Liver (tissue), 9 donors: ENCODE results near the gene ELOB. TPM values are rescaled to one million over a fixed set of nuclear protein-coding genes. Genes with fewer than 3 reads are reported as not detected.

Experiments
- DNase-seq: peaks from one replicate; pipeline ENCODE4 v3.0.0-alpha.2; 2017; ENCODE audit warnings: low spot score
- H3K27ac ChIP-seq, 2 donors: one replicate each; pipeline ENCODE4 v1.7.0; 2013; ENCODE audit warnings: inconsistent platforms in 2 of 2, low read length in 2 of 2, control low read depth in 1 of 2, low read depth in 1 of 2, mild to moderate bottlenecking in 1 of 2
- H3K27me3 ChIP-seq, 4 donors: one replicate each; pipeline versions ENCODE4 v1.6.1 to v1.7.0; 2013; ENCODE audit warnings: low read length in 3 of 4, inconsistent platforms in 1 of 4, mild to moderate bottlenecking in 1 of 4, moderate library complexity in 1 of 4; ENCODE audit not compliant: control insufficient read depth in 4 of 4, insufficient read depth in 4 of 4
- H3K36me3 ChIP-seq, 4 donors: one replicate each; pipeline versions ENCODE4 v1.6.1 to v1.7.0; 2013; ENCODE audit warnings: low read length in 3 of 4, mild to moderate bottlenecking in 3 of 4, low read depth in 1 of 4, moderate library complexity in 1 of 4; ENCODE audit not compliant: control insufficient read depth in 4 of 4, insufficient read depth in 3 of 4
- H3K4me1 ChIP-seq, 4 donors: one replicate each; pipeline versions ENCODE4 v1.6.1 to v1.7.0; 2013; ENCODE audit warnings: low read length in 3 of 4, mild to moderate bottlenecking in 3 of 4, moderate library complexity in 1 of 4; ENCODE audit not compliant: control insufficient read depth in 4 of 4, insufficient read depth in 4 of 4
- H3K4me3 ChIP-seq, 3 donors: one replicate each; pipeline versions ENCODE4 v1.6.1 to v1.7.0; 2013; ENCODE audit warnings: low read length in 3 of 3, control low read depth in 1 of 3, low read depth in 1 of 3, mild to moderate bottlenecking in 1 of 3
- H3K9ac ChIP-seq, 2 donors: one replicate each; pipeline ENCODE4 v1.7.0; 2013; ENCODE audit warnings: low read length in 2 of 2, mild to moderate bottlenecking in 2 of 2, moderate library complexity in 2 of 2, control low read depth in 1 of 2, low read depth in 1 of 2
- H3K9me3 ChIP-seq, 4 donors: one replicate each; pipeline versions ENCODE4 v1.6.1 to v1.7.0; 2013; ENCODE audit warnings: low read length in 3 of 4; ENCODE audit not compliant: control insufficient read depth in 4 of 4
- EGR1 ChIP-seq, 2 donors: IDR thresholded peaks; 2 replicates each; pipeline ENCODE4 v1.6.1; 2016 to 2018; ENCODE audit warnings: antibody characterized with exemption in 2 of 2, low read depth in 2 of 2
- FOXA1 ChIP-seq: IDR thresholded peaks from 2 replicates; pipeline ENCODE4 v1.6.1; 2016; ENCODE audit warnings: antibody characterized with exemption
- FOXA2 ChIP-seq: IDR thresholded peaks from 2 replicates; pipeline ENCODE4 v1.6.1; 2016; ENCODE audit warnings: antibody characterized with exemption
- GABPA ChIP-seq, 2 donors: IDR thresholded peaks in 1 of 2; conservative IDR thresholded peaks in 1 of 2; 2 replicates each; pipeline ENCODE4 v1.6.1; 2016; ENCODE audit warnings: antibody characterized with exemption in 2 of 2, mild to moderate bottlenecking in 1 of 2, moderate library complexity in 1 of 2
- HNF4A ChIP-seq, 2 donors: conservative IDR thresholded peaks; 2 replicates each; pipeline ENCODE4 v1.6.1; 2016; ENCODE audit warnings: antibody characterized with exemption in 2 of 2, mild to moderate bottlenecking in 2 of 2
- HNF4G ChIP-seq: IDR thresholded peaks from 2 replicates; pipeline ENCODE4 v1.6.1; 2016; ENCODE audit warnings: antibody characterized with exemption
- JUND ChIP-seq, 2 donors: IDR thresholded peaks; 2 replicates each; pipeline ENCODE4 v1.6.1; 2016; ENCODE audit warnings: antibody characterized with exemption in 2 of 2
- NR2F2 ChIP-seq: IDR thresholded peaks from 2 replicates; pipeline ENCODE4 v1.6.1; 2016; ENCODE audit warnings: antibody characterized with exemption
- RAD21 ChIP-seq, 2 donors: IDR thresholded peaks; 2 replicates each; pipeline ENCODE4 v1.6.1; 2016; ENCODE audit warnings: antibody characterized with exemption in 2 of 2, mild to moderate bottlenecking in 2 of 2
- RXRA ChIP-seq, 2 donors: IDR thresholded peaks; 2 replicates each; pipeline ENCODE4 v1.6.1; 2017 to 2018; ENCODE audit warnings: antibody characterized with exemption in 2 of 2, mild to moderate bottlenecking in 1 of 2
- SP1 ChIP-seq: IDR thresholded peaks from 2 replicates; pipeline ENCODE4 v1.6.1; 2018; ENCODE audit warnings: antibody characterized with exemption, mild to moderate bottlenecking
- TAF1 ChIP-seq: conservative IDR thresholded peaks from 2 replicates; pipeline ENCODE4 v1.6.1; 2016; ENCODE audit warnings: antibody characterized with exemption, mild to moderate bottlenecking
- WGBS: extraction: QIAGEN DNeasy Blood & Tissue Kit; methylation state at CpG from one replicate; pipeline ENCODE4 v1.1.7; 2013; 5-methylcytosine and 5-hydroxymethylcytosine counted together
- polyA plus RNA-seq, 2 donors: library from polyadenylated mRNA; stranded (reverse) in 1 of 2; unstranded in 1 of 2; fragments of 200-250 nt in 1 of 2; fragments of >200 nt in 1 of 2; fragmentation: Nextera tagmentation in 1 of 2; extraction: Ambion mirVana in 1 of 2; gene quantifications; one replicate each; pipeline versions ENCODE4 v1.2.1 to v1.2.3, GENCODE V29; 2013 to 2015
- total RNA-seq, 2 donors: library from RNA; depleted of rRNA; stranded (reverse); fragments of >200 nt; gene quantifications; one replicate each; pipeline ENCODE4 v1.2.3, GENCODE V29; 2014
- TF ChIP-seq, protein P1 (sequence below): IDR thresholded peaks from 2 replicates; pipeline ENCODE4 v1.6.1; 2016; ENCODE audit warnings: antibody characterized with exemption
- TF ChIP-seq, protein P2 (sequence below): fragments of 150-350 bp; IDR thresholded peaks from 2 replicates; pipeline ENCODE4 v1.5.1; 2017; ENCODE audit warnings: improper control_type of control experiment, low read depth, low read length; ENCODE audit not compliant: missing input control
- TF ChIP-seq, protein P3 (sequence below): IDR thresholded peaks from 2 replicates; pipeline ENCODE4 v1.6.1; 2016; ENCODE audit warnings: antibody characterized with exemption
- TF ChIP-seq, protein P4 (sequence below): IDR thresholded peaks from 2 replicates; pipeline ENCODE4 v1.6.1; 2016; ENCODE audit warnings: antibody characterized with exemption
- TF ChIP-seq, protein P5 (sequence below): IDR thresholded peaks from 2 replicates; pipeline ENCODE4 v1.6.1; 2016; ENCODE audit warnings: antibody characterized with exemption, mild to moderate bottlenecking
- donor health status: healthy.
- donor health status: healthy.
- donor health status: healthy.
- donor health status: healthy.
- donor health status: healthy.

The ELOB gene
- total and polyA plus RNA-seq, 4 donors = 114 to 395 (median 313) TPM

DNA sequence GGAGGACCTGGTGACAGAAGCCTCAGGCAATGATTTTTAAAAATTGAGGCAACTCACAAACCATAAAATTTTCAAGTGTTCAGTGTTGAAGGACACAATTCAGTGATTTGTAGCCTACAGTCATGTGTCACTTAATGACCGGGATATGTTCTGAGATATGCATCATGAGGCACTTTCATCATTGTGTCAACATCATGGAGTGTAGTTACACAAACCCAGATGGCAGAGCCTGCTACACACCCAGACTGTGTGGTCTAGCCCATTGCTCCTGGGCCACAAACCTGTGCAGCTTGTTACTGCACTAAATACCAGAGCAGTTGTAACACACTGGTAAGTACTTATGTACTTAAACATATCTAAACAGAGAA lies 22.8 kb upstream of the ELOB start:
- TF ChIP-seq, protein P1, sequence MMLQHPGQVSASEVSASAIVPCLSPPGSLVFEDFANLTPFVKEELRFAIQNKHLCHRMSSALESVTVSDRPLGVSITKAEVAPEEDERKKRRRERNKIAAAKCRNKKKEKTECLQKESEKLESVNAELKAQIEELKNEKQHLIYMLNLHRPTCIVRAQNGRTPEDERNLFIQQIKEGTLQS = no peak
- TF ChIP-seq HNF4G (no peak), JUND (IDR thresholded peaks at IDR 0.05) (no peak), FOXA1 (no peak), SP1 (no peak)
- TF ChIP-seq, protein P2, sequence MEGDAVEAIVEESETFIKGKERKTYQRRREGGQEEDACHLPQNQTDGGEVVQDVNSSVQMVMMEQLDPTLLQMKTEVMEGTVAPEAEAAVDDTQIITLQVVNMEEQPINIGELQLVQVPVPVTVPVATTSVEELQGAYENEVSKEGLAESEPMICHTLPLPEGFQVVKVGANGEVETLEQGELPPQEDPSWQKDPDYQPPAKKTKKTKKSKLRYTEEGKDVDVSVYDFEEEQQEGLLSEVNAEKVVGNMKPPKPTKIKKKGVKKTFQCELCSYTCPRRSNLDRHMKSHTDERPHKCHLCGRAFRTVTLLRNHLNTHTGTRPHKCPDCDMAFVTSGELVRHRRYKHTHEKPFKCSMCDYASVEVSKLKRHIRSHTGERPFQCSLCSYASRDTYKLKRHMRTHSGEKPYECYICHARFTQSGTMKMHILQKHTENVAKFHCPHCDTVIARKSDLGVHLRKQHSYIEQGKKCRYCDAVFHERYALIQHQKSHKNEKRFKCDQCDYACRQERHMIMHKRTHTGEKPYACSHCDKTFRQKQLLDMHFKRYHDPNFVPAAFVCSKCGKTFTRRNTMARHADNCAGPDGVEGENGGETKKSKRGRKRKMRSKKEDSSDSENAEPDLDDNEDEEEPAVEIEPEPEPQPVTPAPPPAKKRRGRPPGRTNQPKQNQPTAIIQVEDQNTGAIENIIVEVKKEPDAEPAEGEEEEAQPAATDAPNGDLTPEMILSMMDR = no peak
- WGBS = 84% methylated on average over 1 of the region's 1 CpG
- Histone ChIP-seq H3K27ac (no peak overlapping the region), H3K9ac (no peak overlapping the region), H3K9me3 (peaks cover 0 to 10% (median 5%) of the 10 kb centered on the region in 4 donors), H3K36me3 (no peaks in the 10 kb centered on the region), H3K27me3 (peaks cover 0 to 3% (median under 1%) of the 10 kb centered on the region in 4 donors), H3K4me1 (no peaks in the 10 kb centered on the region), H3K4me3 (no peak overlapping the region)
- no peak for DNase-seq

DNA sequence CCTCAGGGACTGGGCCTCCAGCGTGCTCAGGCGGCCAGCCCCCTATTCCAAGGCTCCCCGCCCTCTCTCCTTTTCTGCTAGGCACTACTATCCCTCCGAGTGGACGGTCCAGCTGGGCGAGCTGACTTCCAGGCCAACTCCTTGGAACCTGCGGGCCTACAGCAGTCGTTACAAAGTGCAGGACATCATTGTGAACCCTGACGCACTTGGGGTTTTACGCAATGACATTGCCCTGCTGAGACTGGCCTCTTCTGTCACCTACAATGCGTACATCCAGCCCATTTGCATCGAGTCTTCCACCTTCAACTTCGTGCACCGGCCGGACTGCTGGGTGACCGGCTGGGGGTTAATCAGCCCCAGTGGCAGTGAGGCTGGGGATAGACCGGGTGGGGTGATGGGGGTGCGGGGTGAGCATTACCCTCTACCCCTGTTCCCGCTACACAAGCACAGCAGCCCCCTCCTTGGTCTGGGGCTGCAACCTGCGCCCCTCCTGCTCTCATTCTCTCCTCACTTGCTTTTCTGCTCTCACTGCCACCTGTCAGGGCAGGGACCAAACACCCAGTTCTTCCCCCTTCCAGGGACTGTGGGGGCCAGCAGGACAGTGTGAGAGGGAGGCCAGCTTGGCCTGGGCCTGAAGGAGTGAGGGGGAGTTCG lies 22.3 kb upstream of the ELOB start:
- Histone ChIP-seq H3K4me1 (no peaks in the 10 kb centered on the region), H3K36me3 (no peaks in the 10 kb centered on the region), H3K4me3 (no peak overlapping the region), H3K9me3 (peaks cover 0 to 7% (median 3%) of the 10 kb centered on the region in 4 donors), H3K27me3 (peaks cover 0 to 3% (median 1%) of the 10 kb centered on the region in 4 donors), H3K27ac (no peak overlapping the region), H3K9ac (no peak overlapping the region)
- no peak for DNase-seq
- 85% methylated on average over 21 of the region's 21 CpGs for WGBS
- TF ChIP-seq, protein P3, sequence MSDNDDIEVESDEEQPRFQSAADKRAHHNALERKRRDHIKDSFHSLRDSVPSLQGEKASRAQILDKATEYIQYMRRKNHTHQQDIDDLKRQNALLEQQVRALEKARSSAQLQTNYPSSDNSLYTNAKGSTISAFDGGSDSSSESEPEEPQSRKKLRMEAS = no peak
- TF ChIP-seq FOXA2 = no peak
- TF ChIP-seq, protein P4, sequence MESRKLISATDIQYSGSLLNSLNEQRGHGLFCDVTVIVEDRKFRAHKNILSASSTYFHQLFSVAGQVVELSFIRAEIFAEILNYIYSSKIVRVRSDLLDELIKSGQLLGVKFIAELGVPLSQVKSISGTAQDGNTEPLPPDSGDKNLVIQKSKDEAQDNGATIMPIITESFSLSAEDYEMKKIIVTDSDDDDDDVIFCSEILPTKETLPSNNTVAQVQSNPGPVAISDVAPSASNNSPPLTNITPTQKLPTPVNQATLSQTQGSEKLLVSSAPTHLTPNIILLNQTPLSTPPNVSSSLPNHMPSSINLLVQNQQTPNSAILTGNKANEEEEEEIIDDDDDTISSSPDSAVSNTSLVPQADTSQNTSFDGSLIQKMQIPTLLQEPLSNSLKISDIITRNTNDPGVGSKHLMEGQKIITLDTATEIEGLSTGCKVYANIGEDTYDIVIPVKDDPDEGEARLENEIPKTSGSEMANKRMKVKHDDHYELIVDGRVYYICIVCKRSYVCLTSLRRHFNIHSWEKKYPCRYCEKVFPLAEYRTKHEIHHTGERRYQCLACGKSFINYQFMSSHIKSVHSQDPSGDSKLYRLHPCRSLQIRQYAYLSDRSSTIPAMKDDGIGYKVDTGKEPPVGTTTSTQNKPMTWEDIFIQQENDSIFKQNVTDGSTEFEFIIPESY = no peak
- no peak for TF ChIP-seq JUND (IDR thresholded peaks at IDR 0.05)
- TF ChIP-seq SP1 = no peak
- no peak for TF ChIP-seq FOXA1
- no peak for TF ChIP-seq EGR1 (IDR thresholded peaks at IDR 0.05; ENCODE audit: low read depth in 2 of 2)
- TF ChIP-seq RXRA (IDR thresholded peaks at IDR 0.05) = no peak
- TF ChIP-seq GABPA (IDR thresholded peaks at IDR 0.05 in 1 of 2, conservative IDR thresholded peaks at IDR 0.05 in 1 of 2) = no peak
- TF ChIP-seq RAD21 (IDR thresholded peaks at IDR 0.05) = no peak
- no peak for TF ChIP-seq HNF4A (conservative IDR thresholded peaks at IDR 0.05)
- TF ChIP-seq, protein P5, sequence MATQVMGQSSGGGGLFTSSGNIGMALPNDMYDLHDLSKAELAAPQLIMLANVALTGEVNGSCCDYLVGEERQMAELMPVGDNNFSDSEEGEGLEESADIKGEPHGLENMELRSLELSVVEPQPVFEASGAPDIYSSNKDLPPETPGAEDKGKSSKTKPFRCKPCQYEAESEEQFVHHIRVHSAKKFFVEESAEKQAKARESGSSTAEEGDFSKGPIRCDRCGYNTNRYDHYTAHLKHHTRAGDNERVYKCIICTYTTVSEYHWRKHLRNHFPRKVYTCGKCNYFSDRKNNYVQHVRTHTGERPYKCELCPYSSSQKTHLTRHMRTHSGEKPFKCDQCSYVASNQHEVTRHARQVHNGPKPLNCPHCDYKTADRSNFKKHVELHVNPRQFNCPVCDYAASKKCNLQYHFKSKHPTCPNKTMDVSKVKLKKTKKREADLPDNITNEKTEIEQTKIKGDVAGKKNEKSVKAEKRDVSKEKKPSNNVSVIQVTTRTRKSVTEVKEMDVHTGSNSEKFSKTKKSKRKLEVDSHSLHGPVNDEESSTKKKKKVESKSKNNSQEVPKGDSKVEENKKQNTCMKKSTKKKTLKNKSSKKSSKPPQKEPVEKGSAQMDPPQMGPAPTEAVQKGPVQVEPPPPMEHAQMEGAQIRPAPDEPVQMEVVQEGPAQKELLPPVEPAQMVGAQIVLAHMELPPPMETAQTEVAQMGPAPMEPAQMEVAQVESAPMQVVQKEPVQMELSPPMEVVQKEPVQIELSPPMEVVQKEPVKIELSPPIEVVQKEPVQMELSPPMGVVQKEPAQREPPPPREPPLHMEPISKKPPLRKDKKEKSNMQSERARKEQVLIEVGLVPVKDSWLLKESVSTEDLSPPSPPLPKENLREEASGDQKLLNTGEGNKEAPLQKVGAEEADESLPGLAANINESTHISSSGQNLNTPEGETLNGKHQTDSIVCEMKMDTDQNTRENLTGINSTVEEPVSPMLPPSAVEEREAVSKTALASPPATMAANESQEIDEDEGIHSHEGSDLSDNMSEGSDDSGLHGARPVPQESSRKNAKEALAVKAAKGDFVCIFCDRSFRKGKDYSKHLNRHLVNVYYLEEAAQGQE = no peak
- no peak for TF ChIP-seq NR2F2
- TF ChIP-seq, protein P1 = no peak
- TF ChIP-seq, protein P2 = no peak
- no peak for TF ChIP-seq TAF1
